Measurements from ENCODE around the gene CA11. TPM values are rescaled to one million over a fixed set of nuclear protein-coding genes. Genes with fewer than 3 reads are reported as not detected.
A peak's percentile ranks its signal among the peaks of the same experiment; 100 is the strongest.

The CA11 gene
- total RNA-seq, 2 experiments from 2014 or later: 11.5 to 18.0 TPM

DNA sequence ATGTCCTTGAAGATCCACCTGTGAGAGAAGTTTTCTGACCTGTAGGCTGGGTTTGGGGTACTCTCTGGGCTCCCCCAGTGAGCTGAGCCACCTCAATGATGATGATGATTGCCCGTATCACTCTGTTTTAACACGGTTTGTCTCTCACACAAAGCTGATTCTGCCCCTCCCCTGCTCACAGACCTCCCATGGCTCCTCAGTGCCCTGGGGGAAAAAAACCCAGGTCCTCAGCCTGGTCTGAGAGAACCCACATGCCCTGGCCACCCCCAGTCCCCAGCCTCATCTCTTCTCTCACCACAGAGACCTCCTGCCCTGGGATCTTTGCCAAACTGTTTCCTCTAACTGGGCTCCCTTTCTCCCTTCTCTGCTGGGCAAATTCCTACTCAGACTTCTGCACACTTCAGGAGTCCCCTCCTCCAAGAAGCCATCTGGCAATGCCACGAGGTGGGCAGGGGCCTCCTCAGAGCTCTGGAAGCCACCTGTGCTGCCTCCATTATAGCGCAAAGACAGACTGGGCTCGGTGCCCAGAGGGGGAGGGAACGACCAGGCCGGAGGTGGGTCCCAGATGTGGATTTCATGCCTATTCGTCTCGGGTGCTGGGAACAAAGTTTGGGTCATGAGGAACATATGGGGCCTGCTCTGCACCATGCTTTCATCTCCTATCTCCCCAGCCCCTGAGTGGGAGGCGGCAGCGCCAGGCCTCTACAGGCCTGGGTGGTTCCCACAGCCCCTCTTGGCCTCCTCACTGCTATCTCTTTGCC, 8.5 kb upstream of the CA11 start:
- intact Hi-C loops (cut with DNase I, micrococcal nuclease): no loop called here
- POLR2A ChIA-PET: no interaction called here
- no peak overlapping the region for H3K27ac Mint-ChIP-seq
- CTCF ChIA-PET: no interaction called here
- no peaks in the 10 kb centered on the region for H3K27me3 Mint-ChIP-seq
- ATAC-seq: no peak
- DNase-seq: no peak
- peaks cover 16% of the 10 kb centered on the region for H3K4me1 Mint-ChIP-seq
- H3K4me3 Mint-ChIP-seq: no peak overlapping the region
- H3K36me3 Mint-ChIP-seq (ENCODE audit: low read depth): no peaks in the 10 kb centered on the region
- no peaks in the 10 kb centered on the region for H3K9me3 Mint-ChIP-seq (ENCODE audit: low read depth)

DNA sequence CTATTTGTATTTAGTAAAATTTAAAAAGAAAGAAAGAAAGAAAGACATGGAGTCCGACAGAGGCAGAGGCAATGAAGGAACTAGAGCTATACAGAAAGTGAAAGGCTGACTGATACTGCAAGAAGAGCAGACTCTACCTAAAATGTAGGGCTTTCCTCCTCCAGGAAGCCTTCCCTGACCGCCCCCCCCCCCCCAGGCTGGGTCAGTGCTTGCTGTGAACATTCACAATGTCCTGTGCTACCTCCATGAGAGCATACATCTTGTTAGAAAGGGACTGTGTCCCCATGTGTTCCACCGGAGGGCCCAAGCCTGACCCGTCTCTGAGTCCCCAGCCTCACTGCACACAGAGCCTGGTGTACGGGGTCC, 5.7 kb upstream of the CA11 start:
- DNase-seq: no peak
- CTCF ChIA-PET: no interaction called here
- no peaks in the 10 kb centered on the region for H3K36me3 Mint-ChIP-seq (ENCODE audit: low read depth)

DNA sequence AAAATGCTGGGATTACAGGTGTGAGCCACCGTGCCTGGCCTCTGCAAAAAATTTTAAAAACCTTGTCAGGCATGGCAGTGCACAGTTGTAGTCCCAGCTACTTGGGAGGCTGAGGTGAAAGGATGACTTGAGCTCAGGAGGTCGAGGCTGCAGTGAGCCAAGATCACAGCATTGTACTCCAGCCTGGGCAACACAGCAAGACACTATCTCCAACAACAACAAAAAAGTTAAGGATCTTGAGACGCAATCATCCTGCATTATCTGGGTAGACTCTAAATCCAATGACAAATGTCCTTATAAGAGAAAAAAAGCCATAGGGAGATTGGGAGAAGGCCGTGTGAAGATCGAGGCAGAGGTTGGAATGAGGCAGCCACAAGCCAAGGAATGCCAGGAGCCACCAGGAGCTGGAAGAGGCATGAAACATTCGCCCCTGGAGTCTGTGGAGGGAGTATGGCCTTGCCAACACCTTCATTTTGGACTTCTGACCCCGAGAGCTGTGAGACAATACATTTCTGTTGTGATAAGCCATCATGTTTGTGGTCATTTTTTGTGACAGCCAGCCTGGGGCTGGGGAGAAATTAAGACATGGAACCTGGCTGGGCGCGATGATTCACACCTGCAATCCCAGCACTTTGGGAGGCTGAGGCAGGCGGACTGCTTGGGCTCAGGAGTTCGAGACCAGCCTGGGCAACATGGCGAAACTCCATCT, 5.1 kb upstream of the CA11 start:
- Mint-ChIP-seq H3K27me3 (no peaks in the 10 kb centered on the region), H3K4me3 (no peak overlapping the region), H3K4me1 (peaks cover 39% of the 10 kb centered on the region), H3K36me3 (ENCODE audit: low read depth) (no peaks in the 10 kb centered on the region), H3K9me3 (ENCODE audit: low read depth) (no peaks in the 10 kb centered on the region), H3K27ac (no peak overlapping the region)
- intact Hi-C loops (cut with DNase I, micrococcal nuclease): no loop called here
- POLR2A ChIA-PET: interaction anchor here (0.6 kb wide), 1 partner anchor 186 kb away, joined by 4 read pairs; no protein-coding TSS in a partner anchor
- ATAC-seq (no peak), DNase-seq (no peak)
- CTCF ChIA-PET: interaction anchor here (0.8 kb wide), 1 partner anchor 140 kb away, joined by 4 read pairs; no protein-coding TSS in a partner anchor

More for the DNA sequence above, 5.7 kb upstream of the CA11 start:
- Mint-ChIP-seq H3K4me1 (peaks cover 36% of the 10 kb centered on the region), H3K27ac (no peak overlapping the region), H3K4me3 (no peak overlapping the region), H3K27me3 (no peaks in the 10 kb centered on the region), H3K9me3 (ENCODE audit: low read depth) (no peaks in the 10 kb centered on the region)
- intact Hi-C loops (cut with DNase I, micrococcal nuclease): no loop called here
- ATAC-seq: no peak
- POLR2A ChIA-PET: interaction anchor here (0.6 kb wide), 1 partner anchor 186 kb away, joined by 4 read pairs; no protein-coding TSS in a partner anchor

DNA sequence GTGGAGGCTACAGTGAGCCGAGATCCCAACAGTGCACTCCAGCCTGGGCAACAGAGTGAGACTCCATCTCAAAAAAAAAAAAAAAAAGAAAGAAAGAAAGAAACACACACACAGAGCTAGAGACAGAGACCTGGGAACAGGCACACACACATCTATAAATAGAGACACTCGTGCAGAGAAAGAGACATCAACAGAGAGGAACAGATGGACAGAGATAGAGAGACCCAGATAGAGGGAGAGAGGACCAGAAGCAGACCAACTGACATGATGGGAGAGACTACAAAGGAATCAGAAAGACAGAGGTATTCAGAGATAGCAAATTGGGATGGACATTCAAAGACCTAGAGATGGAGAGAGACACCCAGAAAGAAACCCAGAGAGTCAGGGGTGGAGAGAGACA, 2.1 kb upstream of the CA11 start:
- no peaks in the 10 kb centered on the region for H3K27me3 Mint-ChIP-seq
- POLR2A ChIA-PET: no interaction called here
- CTCF ChIA-PET: interaction anchor here (0.6 kb wide), 1 partner anchor 28 kb away, joined by 3 read pairs; no protein-coding TSS in a partner anchor
- no peak overlapping the region for H3K4me3 Mint-ChIP-seq
- H3K9me3 Mint-ChIP-seq (ENCODE audit: low read depth): no peaks in the 10 kb centered on the region
- peak overlapping the region; percentile 40 for H3K27ac Mint-ChIP-seq
- ATAC-seq (no peak), DNase-seq (no peak)
- H3K4me1 Mint-ChIP-seq: peaks cover 55% of the 10 kb centered on the region
- H3K36me3 Mint-ChIP-seq (ENCODE audit: low read depth): no peaks in the 10 kb centered on the region
- intact Hi-C loops (cut with DNase I, micrococcal nuclease): loop anchor here in 1 of 2 experiments (5.0 kb wide), 1 partner anchor 194 kb away; no protein-coding TSS in a partner anchor

DNA sequence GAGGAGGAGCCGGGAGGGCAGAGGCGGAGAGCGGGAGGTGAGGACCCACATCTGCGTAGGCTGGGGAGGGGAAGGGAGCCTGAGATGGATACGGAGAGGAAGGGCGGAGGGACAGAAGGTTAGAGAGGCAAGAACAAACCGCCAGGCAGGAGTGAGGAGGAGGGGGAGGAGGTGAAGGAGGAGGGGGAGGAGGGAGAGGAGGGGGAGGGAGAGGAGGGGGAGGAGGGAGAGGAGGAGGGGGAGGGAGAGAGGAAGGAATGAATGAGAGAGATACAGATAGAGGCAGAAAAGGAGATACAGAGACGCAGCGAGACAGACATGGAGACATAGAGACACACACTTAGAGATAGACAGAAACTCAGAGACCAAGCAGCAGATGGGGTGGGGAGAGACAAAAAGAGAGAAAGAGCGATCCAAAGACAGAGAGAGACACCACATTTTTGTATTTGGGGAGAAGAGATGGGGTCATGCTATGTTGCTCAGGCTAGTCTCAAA, 782 bp upstream of the CA11 start:
- Mint-ChIP-seq H3K9me3 (ENCODE audit: low read depth) (no peaks in the 10 kb centered on the region), H3K4me1 (peaks cover 46% of the 10 kb centered on the region), H3K27me3 (no peaks in the 10 kb centered on the region), H3K36me3 (ENCODE audit: low read depth) (no peaks in the 10 kb centered on the region), H3K27ac (peak overlapping the region; percentile 70), H3K4me3 (peak overlapping the region; percentile 79)
- ChIA-PET CTCF (interaction anchor here (1.0 to 2.4 kb wide), 6 partner anchors 12 to 347 kb away, joined by 3 to 13 read pairs (median 4); partner anchors contain the start of genes GYS1 and RUVBL2), POLR2A (interaction anchor here (1.7 kb wide), 1 partner anchor 12 kb away, joined by 7 read pairs; no protein-coding TSS in a partner anchor)
- intact Hi-C loops (cut with DNase I, micrococcal nuclease): loop anchor here (1.0 to 5.0 kb wide), 13 partner anchors 8 to 347 kb away; partner anchors contain the start of genes GYS1 (in 1 of the 2), RPL18 (in 1 of the 2), RUVBL2 (in 1 of the 2) and SPHK2 (in 1 of the 2)
- DNase-seq (no peak), ATAC-seq (no peak)

DNA sequence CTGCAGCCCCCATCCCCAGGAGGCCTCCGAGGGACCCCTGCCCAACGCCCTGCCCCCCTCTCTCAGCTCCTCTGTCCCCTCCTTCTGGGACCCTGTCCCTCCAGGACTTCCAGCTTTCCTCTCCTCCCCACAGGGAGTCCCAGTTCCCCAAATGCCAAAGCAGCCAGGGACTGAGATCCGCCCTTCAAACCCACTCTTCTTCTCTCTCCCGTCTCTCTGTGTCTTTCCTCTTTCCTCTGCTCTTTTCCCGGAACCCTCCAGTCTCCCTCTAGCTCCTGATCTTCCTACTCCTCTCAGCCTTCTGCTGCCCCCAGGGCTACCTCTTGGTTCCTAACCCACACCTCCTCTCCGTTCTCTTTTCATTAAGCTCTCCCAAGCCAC, 377 bp downstream of the CA11 start:
- intact Hi-C loops (cut with DNase I, micrococcal nuclease): loop anchor here in 1 of 2 experiments (5.0 kb wide), 1 partner anchor 197 kb away; no protein-coding TSS in a partner anchor
- H3K36me3 Mint-ChIP-seq (ENCODE audit: low read depth): no peaks in the 10 kb centered on the region
- no peaks in the 10 kb centered on the region for H3K9me3 Mint-ChIP-seq (ENCODE audit: low read depth)
- DNase-seq (no peak), ATAC-seq (no peak)
- H3K27ac Mint-ChIP-seq: peak overlapping the region; percentile 88
- peak overlapping the region; percentile 79 for H3K4me3 Mint-ChIP-seq
- H3K4me1 Mint-ChIP-seq: peaks cover 42% of the 10 kb centered on the region
- ChIA-PET POLR2A (interaction anchor here (1.2 to 2.2 kb wide), 3 partner anchors 11 to 348 kb away, joined by 4 to 9 read pairs (median 7); partner anchors contain the start of genes GYS1, RPL18, RUVBL2 and SPHK2), CTCF (interaction anchor here (0.6 to 2.4 kb wide), 14 partner anchors 11 to 348 kb away, joined by 3 to 13 read pairs (median 4); partner anchors contain the start of genes GYS1, RPL18, RUVBL2 and SPHK2)
- no peaks in the 10 kb centered on the region for H3K27me3 Mint-ChIP-seq

DNA sequence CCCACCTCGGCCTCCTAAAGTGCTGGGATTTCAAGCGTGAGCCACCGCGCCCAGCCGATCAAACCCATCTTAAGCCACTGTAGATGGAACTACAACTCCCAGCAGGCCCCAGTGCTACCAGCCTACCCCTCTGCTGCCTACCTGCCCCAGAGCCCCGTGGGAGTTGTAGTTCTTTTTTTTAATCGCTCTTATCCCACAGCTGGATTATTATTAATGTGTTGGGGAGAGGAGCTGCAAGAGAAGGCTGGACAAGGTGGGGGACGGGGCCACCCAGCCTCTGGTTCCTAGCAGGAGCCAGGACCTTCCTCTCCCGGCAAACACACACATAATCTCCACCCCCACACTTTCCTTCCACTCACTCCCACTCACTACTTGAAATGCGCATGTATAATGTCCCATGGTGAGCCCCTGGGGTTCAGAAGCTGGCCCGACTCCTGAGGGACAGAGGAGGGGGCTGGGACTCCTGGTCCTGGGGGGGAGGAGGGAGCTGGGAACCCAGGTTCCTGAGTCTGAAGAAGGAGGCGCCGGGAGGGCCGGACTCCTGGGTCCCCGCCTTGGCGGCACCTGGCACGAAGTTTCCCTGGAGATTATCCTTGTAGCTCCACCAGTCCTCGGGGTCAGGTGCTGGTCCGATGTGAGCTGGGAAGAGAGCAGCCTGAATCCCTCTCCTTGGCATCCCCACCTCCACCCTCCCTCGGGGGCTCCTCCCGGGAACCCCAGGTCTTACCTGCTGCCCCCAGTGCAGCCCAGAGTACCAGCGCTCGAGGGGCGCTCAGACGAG, 958 bp downstream of the CA11 start:
- Mint-ChIP-seq H3K27ac (peak overlapping the region; percentile 88), H3K9me3 (ENCODE audit: low read depth) (no peaks in the 10 kb centered on the region), H3K4me1 (peaks cover 43% of the 10 kb centered on the region), H3K27me3 (no peaks in the 10 kb centered on the region), H3K36me3 (ENCODE audit: low read depth) (no peaks in the 10 kb centered on the region), H3K4me3 (peak overlapping the region; percentile 79)
- DNase-seq (peak; percentile 88), ATAC-seq (peak; percentile 67)
- intact Hi-C loops (cut with DNase I, micrococcal nuclease): loop anchor here in 1 of 2 experiments (5.0 kb wide), 1 partner anchor 197 kb away; no protein-coding TSS in a partner anchor
- CTCF ChIA-PET: interaction anchor here (0.6 to 2.4 kb wide), 9 partner anchors 11 to 327 kb away, joined by 3 to 13 read pairs (median 4); partner anchors contain the start of genes HSD17B14, RPL18 and SPHK2
- POLR2A ChIA-PET: interaction anchor here (1.2 to 2.2 kb wide), 3 partner anchors 11 to 348 kb away, joined by 4 to 9 read pairs (median 7); partner anchors contain the start of genes GYS1, RPL18, RUVBL2 and SPHK2

DNA sequence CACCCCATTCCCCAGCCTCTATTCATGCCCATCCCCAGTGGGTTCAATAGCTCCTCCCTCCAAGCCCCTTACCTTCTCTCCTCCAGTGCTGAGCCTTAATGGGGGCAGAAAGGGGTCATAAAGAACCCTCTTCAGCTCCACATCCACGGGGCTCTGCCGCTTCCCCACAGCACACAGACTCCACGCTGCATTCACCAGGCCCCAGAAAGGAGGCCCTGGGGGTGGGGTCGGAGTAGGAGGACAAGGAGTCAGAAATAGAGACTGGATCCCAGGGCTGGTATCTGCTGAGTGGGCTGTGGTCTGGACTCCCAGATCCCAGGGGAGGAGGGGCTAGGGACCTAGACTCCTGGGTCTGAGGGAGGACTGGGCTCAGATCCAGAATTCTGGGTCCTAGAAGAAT, 1.6 kb downstream of the CA11 start:
- no peak overlapping the region for H3K27ac Mint-ChIP-seq
- ChIA-PET POLR2A (interaction anchor here (2.2 kb wide), 1 partner anchor 25 kb away, joined by 9 read pairs; the partner anchor contains the start of genes RPL18 and SPHK2), CTCF (interaction anchor here (0.8 to 2.4 kb wide), 3 partner anchors 11 to 198 kb away, joined by 4 to 13 read pairs (median 6); no protein-coding TSS in a partner anchor)
- no peak overlapping the region for H3K4me3 Mint-ChIP-seq
- ATAC-seq: no peak
- peaks cover 42% of the 10 kb centered on the region for H3K4me1 Mint-ChIP-seq
- intact Hi-C loops (cut with DNase I, micrococcal nuclease): no loop called here
- H3K27me3 Mint-ChIP-seq: no peaks in the 10 kb centered on the region
- H3K9me3 Mint-ChIP-seq (ENCODE audit: low read depth): no peaks in the 10 kb centered on the region
- H3K36me3 Mint-ChIP-seq (ENCODE audit: low read depth): no peaks in the 10 kb centered on the region
- DNase-seq: no peak

DNA sequence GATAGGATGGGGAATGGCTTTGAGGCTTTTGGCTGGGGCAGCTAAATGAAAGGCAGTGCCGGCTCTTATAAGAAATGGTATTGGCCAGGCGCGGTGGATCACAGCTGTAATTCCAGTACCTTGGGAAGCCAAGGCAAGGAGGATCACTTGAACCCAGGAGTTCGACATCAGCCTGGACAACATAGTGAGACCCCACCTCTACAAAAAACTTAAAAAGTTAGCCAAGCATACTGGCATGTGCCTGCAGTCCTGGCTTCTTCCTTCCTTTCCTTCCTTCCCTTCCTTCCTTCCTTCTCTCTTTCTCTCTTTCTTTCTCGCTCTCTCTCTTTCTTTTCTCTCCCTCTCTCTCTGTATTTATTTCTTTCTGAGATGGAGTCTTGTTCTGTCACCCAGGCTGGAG, 3.1 kb downstream of the CA11 start:
- CTCF ChIA-PET: no interaction called here
- intact Hi-C loops (cut with DNase I, micrococcal nuclease): no loop called here
- H3K27me3 Mint-ChIP-seq: no peaks in the 10 kb centered on the region
- no peak for DNase-seq
- no peak for ATAC-seq
- H3K27ac Mint-ChIP-seq: no peak overlapping the region
- peaks cover 45% of the 10 kb centered on the region for H3K4me1 Mint-ChIP-seq
- peaks cover 9% of the 10 kb centered on the region for H3K36me3 Mint-ChIP-seq (ENCODE audit: low read depth)
- no peaks in the 10 kb centered on the region for H3K9me3 Mint-ChIP-seq (ENCODE audit: low read depth)
- POLR2A ChIA-PET: no interaction called here
- no peak overlapping the region for H3K4me3 Mint-ChIP-seq

DNA sequence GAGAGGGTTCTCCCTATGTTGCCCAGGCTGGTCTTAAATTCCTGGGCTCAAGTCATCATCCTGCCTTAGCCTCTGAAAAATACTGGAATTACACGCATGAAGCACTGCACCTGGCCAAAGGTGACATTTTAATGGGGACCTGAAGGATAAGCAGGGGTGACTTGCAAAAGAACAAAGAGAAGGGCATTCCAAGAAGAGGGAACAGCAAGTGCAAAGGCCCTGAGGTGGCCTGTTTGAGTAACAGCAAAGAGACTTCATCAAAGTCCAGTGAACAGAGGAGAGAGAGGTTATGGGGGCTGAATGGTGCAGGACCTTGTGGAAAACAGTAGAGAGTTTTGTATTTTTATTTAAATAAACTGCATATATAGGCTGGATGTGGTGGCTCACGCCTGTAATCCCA, 4.1 kb downstream of the CA11 start:
- no peak for DNase-seq
- Mint-ChIP-seq H3K36me3 (ENCODE audit: low read depth) (peaks cover 11% of the 10 kb centered on the region), H3K4me1 (peaks cover 45% of the 10 kb centered on the region), H3K27ac (no peak overlapping the region), H3K9me3 (ENCODE audit: low read depth) (no peaks in the 10 kb centered on the region), H3K27me3 (no peaks in the 10 kb centered on the region), H3K4me3 (no peak overlapping the region)
- ChIA-PET POLR2A (interaction anchor here (0.6 to 1.3 kb wide), 2 partner anchors 9 to 190 kb away, joined by 3 read pairs; no protein-coding TSS in a partner anchor), CTCF (interaction anchor here (0.7 kb wide), 2 partner anchors 25 to 171 kb away, joined by 3 read pairs; no protein-coding TSS in a partner anchor)
- ATAC-seq: no peak
- intact Hi-C loops (cut with DNase I, micrococcal nuclease): no loop called here
